Stimulated activated CD4-positive, alpha-beta T cell treated with anti-CD3 and anti-CD28 coated beads, Interleukin-4, amount 100 ng/mL, for 1 hour (primary cell): Measurements from ENCODE around the gene KRTAP5-5.
"Not testable (repeated sequence)": the region's sequence is repeated elsewhere in the genome, so short reads cannot be mapped to it uniquely, and the experiment has no call there.

Experiments used
- DNase-seq: peaks from one replicate; pipeline ENCODE4 v3.0.0-alpha.2; 2020

KRTAP5-5 gene

GRCh38 chr11:1607901-1608300, 21.7 kb upstream of the KRTAP5-5 start:
- not testable (repeated sequence) for DNase-seq

- no peak for DNase-seq
Observed at GRCh38 chr11:1608363-1608762, 21.2 kb upstream of the KRTAP5-5 start, which contains the start of gene KRTAP5-3. KRTAP5-3 (minus strand) TSS chr11:1608463; CDS start chr11:1608385, 78 bp downstream.

GRCh38 chr11:1618231-1618630, 11.3 kb upstream of the KRTAP5-5 start:
- no peak for DNase-seq

GRCh38 chr11:1619449-1619848, 10.1 kb upstream of the KRTAP5-5 start:
- DNase-seq: no peak

GRCh38 chr11:1622086-1622485, 7.5 kb upstream of the KRTAP5-5 start, which contains the start of gene KRTAP5-4:
KRTAP5-4 (minus strand) TSS chr11:1622138; CDS start chr11:1622093, 45 bp downstream.
- DNase-seq: no peak

GRCh38 chr11:1623716-1624115, 5.9 kb upstream of the KRTAP5-5 start:
- DNase-seq: no peak

GRCh38 chr11:1624621-1625020, 5.0 kb upstream of the KRTAP5-5 start:
- no peak for DNase-seq

GRCh38 chr11:1625541-1625940, 4.0 kb upstream of the KRTAP5-5 start:
- DNase-seq: no peak

GRCh38 chr11:1628506-1629325, 859 bp upstream of the KRTAP5-5 start:
- DNase-seq: peak; percentile 64

- DNase-seq: no peak
Observed at GRCh38 chr11:1630271-1630670, 696 bp downstream of the KRTAP5-5 start.

- no peak for DNase-seq
Observed at GRCh38 chr11:1631066-1631568, 1.5 kb downstream of the KRTAP5-5 start.

- DNase-seq: no peak
Observed at GRCh38 chr11:1632053-1632714, 2.6 kb downstream of the KRTAP5-5 start.

- no peak for DNase-seq
Observed at GRCh38 chr11:1633864-1634263, 4.3 kb downstream of the KRTAP5-5 start.

- no peak for DNase-seq
Observed at GRCh38 chr11:1636291-1636950, 6.8 kb downstream of the KRTAP5-5 start.

- DNase-seq: no peak
Observed at GRCh38 chr11:1637628-1638027, 8.1 kb downstream of the KRTAP5-5 start.

- DNase-seq: no peak
Observed at GRCh38 chr11:1638344-1638743, 8.8 kb downstream of the KRTAP5-5 start.

GRCh38 chr11:1639102-1639620, 9.6 kb downstream of the KRTAP5-5 start:
- DNase-seq: no peak

GRCh38 chr11:1639666-1640065, 10.1 kb downstream of the KRTAP5-5 start:
- no peak for DNase-seq

GRCh38 chr11:1640076-1640946, 10.7 kb downstream of the KRTAP5-5 start:
- peak; percentile 34 for DNase-seq

- DNase-seq: no peak
Observed at GRCh38 chr11:1641096-1641495, 11.5 kb downstream of the KRTAP5-5 start.

- no peak for DNase-seq
Observed at GRCh38 chr11:1642288-1643145, 12.9 kb downstream of the KRTAP5-5 start.
